ENCODE results near the gene FAM193B. TPM values are rescaled to one million over a fixed set of nuclear protein-coding genes. Genes with fewer than 3 reads are reported as not detected.

The FAM193B gene
- total and polyA plus RNA-seq, 9 of the 15 experiments (the other 6 are each of a cell fraction or from before 2014, with no cell fraction given) = 4.4 to 76.4 (median 37.3) TPM

DNA sequence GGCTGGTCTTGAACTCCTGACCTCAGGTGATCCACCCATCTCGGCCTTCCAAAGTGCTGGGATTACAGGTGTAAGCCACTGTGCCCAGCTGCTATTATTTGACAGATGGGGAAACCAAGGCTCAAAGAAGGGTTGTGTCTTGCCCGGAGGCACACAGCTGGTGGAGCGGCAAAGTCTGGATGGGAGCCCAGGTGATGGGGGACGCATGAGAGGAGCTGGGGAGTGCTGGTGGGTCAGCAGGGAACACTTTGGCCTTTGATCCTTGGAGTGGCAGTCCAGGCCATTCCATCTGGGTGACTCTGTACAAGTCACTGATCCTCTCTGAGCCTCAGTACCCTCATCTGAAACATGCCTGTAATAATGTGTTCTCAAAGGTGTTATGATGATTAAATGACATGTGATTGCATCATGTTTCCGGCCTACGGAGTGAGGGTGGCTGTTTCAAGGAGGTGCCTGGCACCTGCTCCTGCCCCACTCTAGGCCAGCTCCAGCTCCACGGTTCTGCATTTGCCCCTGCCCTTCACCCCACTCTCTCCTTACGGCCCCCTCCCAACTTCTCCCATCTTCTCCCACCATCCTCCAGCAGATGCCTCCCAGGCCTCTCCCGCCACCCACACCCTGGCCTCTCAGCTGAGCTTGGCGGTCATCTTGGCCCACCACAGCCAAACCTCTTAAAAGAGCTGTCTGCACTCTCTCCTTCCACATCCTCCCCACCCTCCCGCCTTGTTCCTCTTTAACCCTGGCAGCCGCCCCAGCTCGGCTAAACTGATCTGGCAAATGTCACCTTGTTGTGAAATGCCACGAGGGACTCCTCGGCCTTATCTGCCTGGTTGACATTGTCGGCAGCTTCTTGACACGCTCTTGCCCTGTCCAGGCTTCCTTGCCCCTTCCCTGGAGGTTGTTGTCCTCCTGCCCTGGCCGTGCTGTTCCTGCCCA is 75.4 kb downstream of the FAM193B start (continued):
- TF ChIP-seq, protein P1, sequence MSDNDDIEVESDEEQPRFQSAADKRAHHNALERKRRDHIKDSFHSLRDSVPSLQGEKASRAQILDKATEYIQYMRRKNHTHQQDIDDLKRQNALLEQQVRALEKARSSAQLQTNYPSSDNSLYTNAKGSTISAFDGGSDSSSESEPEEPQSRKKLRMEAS (CRISPR knock-in tag; IDR thresholded peaks at IDR 0.05) = peak; percentile 66
- peak; percentile 85 for TF ChIP-seq CEBPB (tag; IDR thresholded peaks at IDR 0.05)
- TF ChIP-seq ETV6 (IDR thresholded peaks at IDR 0.05; ENCODE audit: borderline replicate concordance in 1 of 2, low read depth in 2 of 2, low read length in 1 of 2) = no peak
- TF ChIP-seq ETV6 (CRISPR knock-in tag; IDR thresholded peaks at IDR 0.05; ENCODE audit: borderline replicate concordance) = no peak

DNA sequence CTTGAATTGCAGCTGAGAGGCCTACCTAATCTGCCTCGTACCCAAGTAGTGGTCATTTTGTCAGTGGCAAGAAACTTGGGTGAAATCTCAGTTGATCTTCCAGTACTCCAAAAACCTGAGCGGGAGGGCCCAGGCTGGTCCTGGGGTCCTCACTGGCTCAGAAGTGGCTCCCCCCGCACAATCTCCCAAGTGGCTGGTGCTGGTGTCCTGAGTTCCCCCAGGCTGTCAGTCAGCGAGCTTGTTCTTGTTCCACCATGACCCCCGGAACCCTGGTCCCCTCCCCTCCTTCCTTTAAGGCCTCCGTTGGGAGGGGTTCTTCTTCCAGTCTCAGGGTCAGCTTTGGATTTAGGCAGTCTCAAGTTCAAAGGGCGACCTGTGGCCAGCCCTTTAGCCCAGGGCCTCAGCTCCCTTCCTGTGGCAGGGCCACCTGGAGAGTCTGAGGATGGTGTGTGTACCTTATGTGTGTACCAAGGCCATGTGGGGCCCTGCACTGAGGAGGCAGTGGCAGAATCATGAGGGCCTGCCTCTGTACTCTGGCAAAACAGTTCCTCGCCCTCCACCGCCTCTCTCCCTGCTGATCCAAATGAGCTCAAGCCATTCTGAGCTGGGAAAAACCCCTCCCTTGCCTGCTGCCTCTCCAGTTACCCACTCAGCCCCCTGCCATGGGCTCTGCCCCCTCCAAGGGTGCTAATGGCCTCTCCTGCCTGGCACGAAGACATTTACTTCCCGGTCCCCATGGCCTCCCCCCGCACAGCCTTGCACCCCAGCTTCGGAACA is 76.5 kb downstream of the FAM193B start:
- TF ChIP-seq ZKSCAN8 (CRISPR knock-in tag; IDR thresholded peaks at IDR 0.05) = 0 out of 2 replicates have a peak, but pooled peaks have one; percentile 23
- TF ChIP-seq POLR2G (IDR thresholded peaks at IDR 0.05; ENCODE audit: low read depth, low read length) = peak; percentile 51; the same call in 1 of the 2 replicates
- TF ChIP-seq IFI16 (CRISPR knock-in tag; IDR thresholded peaks at IDR 0.05) = no peak
- no peak for DNase-seq (ENCODE audit: extremely low read depth in 1 of 4, low spot score in 3 of 4)
- WGBS (ENCODE audit: insufficient coverage, low coverage, missing lambda C conversion rate) = 90% methylated on average over 12 of the region's 13 CpGs
- in situ Hi-C loops (cut with MboI) = no loop called here
- H3K79me2 ChIP-seq (ENCODE audit: control insufficient read depth, insufficient read depth, low read length) = peaks cover under 1% of the 10 kb centered on the region; the same call in 1 of the 3 replicates
- no peak for FAIRE-seq
- no peak overlapping the region for H3K4me2 ChIP-seq (ENCODE audit: insufficient read depth, low read length)
- H3K9me1 ChIP-seq (ENCODE audit: control insufficient read depth, insufficient read depth, low read length) = no peaks in the 10 kb centered on the region
- H4K20me1 ChIP-seq (replicated peaks; ENCODE audit: control insufficient read depth, insufficient read depth, low read length) = no peaks in the 10 kb centered on the region
- no TSS peak for BruUV-seq (replicated peaks)
- H3K4me3 ChIP-seq = no peak overlapping the region
- peaks cover 9% of the 10 kb centered on the region; the same call in 2 of the 3 replicates for H3K36me3 ChIP-seq (ENCODE audit: control insufficient read depth, insufficient read depth, low read length)
- POLR2A ChIA-PET = interaction anchor here (0.6 to 5.4 kb wide), 12 partner anchors 8 to 404 kb away, joined by 3 to 30 read pairs (median 4); partner anchors contain the start of gene DOK3
- peaks cover 35 to 44% of the 10 kb centered on the region in 2 experiments for H3K4me1 ChIP-seq (replicated peaks in 1 of 2; ENCODE audit: control insufficient read depth in 2 of 2, insufficient read depth in 2 of 2, low read length in 2 of 2)
- no peaks in the 10 kb centered on the region for H3K27me3 ChIP-seq (ENCODE audit: control insufficient read depth in 2 of 2, insufficient read depth in 2 of 2, low read length in 2 of 2)
- no peak for ATAC-seq
- CTCF ChIA-PET (ENCODE audit: low intra/inter-chr PET ratio) = no interaction called here
- H3K27ac ChIP-seq (ENCODE audit: extremely low read depth, low read depth, low read length) = 0 out of 3 replicates have a peak overlapping the region, but pooled peaks have one; percentile 31
- H3K9me3 ChIP-seq (replicated peaks; ENCODE audit: control insufficient read depth, insufficient read depth, low read depth, low read length) = no peaks in the 10 kb centered on the region
- H3K9ac ChIP-seq (ENCODE audit: insufficient read depth in 1 of 2, low read depth in 2 of 2, low read length in 2 of 2) = peak overlapping the region in 1 of 2 experiments; percentile 68; a peak in 2 of 4 replicates
- intact Hi-C loops (cut with micrococcal nuclease) = no loop called here
- no peak overlapping the region for H2AFZ ChIP-seq (ENCODE audit: low read depth, low read length)

All from K562 (cell line).